Esophagus squamous epithelium (tissue), 5 donors: Measurements from ENCODE around the gene ATF4. TPM values are rescaled to one million over a fixed set of nuclear protein-coding genes. Genes with fewer than 3 reads are reported as not detected.

ENCODE experiments used
- DNase-seq: peaks from one replicate; lab custom pipeline; 2025; lab: John Stamatoyannopoulos, UW
- H3K27ac ChIP-seq, 4 donors: fragments of 200-600 bp; sonication (generic); one replicate each; pipeline ENCODE4 v1.5.1; 2016 to 2019; ENCODE audit warnings: mild to moderate bottlenecking in 1 of 4
- H3K27me3 ChIP-seq, 4 donors: fragments of 200-600 bp; sonication (generic); 1 replicate in 3 of 4; 2 replicates in 1 of 4; pipeline versions ENCODE4 v1.5.1 to v1.6.0; 2017 to 2021; ENCODE audit warnings: antibody characterized with exemption in 1 of 4
- H3K36me3 ChIP-seq, 3 donors: fragments of 200-600 bp; sonication (generic); one replicate each; pipeline ENCODE4 v1.5.1; 2016 to 2019
- H3K4me1 ChIP-seq, 3 donors: fragments of 200-600 bp; sonication (generic); one replicate each; pipeline ENCODE4 v1.5.1; 2017 to 2019
- H3K4me3 ChIP-seq, 4 donors: fragments of 200-600 bp; sonication (generic); 1 replicate in 3 of 4; 2 replicates in 1 of 4; pipeline ENCODE4 v1.5.1; 2016 to 2019; ENCODE audit warnings: mild to moderate bottlenecking in 2 of 4, moderate library complexity in 1 of 4
- H3K9me3 ChIP-seq, 3 donors: fragments of 200-600 bp; sonication (generic); one replicate each; pipeline ENCODE4 v1.5.1; 2016 to 2019
- CTCF ChIP-seq, 6 experiments: fragments of 450-650 bp in 4 of 6; fragments of 200-600 bp in 2 of 6; sonication (generic) in 2 of 6; IDR thresholded peaks; one replicate each; pipeline ENCODE4 v1.5.1; 2016 to 2019; ENCODE audit warnings: antibody characterized with exemption in 6 of 6, mild to moderate bottlenecking in 4 of 6, moderate library complexity in 4 of 6
- POLR2A ChIP-seq, 4 donors: fragments of 450-650 bp; IDR thresholded peaks; one replicate each; pipeline ENCODE4 v1.6.1; 2017; ENCODE audit warnings: antibody characterized with exemption in 4 of 4, mild to moderate bottlenecking in 4 of 4, moderate library complexity in 3 of 4
- WGBS, 2 donors: methylation state at CpG; one replicate each; pipeline ENCODE4 v1.1.5; 2018; 5-methylcytosine and 5-hydroxymethylcytosine counted together
- intact Hi-C: fragments of 100-400 bp; cut with DNase I; formaldehyde crosslinking; loops from one replicate; pipeline ENCODE4 v1.15.0; 2022
- total RNA-seq, 4 donors: library from RNA; depleted of rRNA; stranded (reverse); fragments of >200 nt; gene quantifications; one replicate each; pipeline ENCODE4 v1.1.0, GENCODE V29; 2016
- donor health status: DM: yes; HTN: yes; CAD: no.

Gene ATF4
- total RNA-seq, 4 donors from 2014 or later, result 170 to 288 (median 234) TPM

GRCh38 chr22:39560127-39560526, 39.8 kb downstream of the ATF4 start:
- DNase-seq, result no peak
- no peak overlapping the region for H3K27ac ChIP-seq

GRCh38 chr22:39562839-39563489, 42.6 kb downstream of the ATF4 start:
- no peaks in the 10 kb centered on the region for H3K36me3 ChIP-seq
- peaks cover 0 to 71% (median 7%) of the 10 kb centered on the region in 4 donors for H3K27me3 ChIP-seq
- DNase-seq, result no peak
- H3K27ac ChIP-seq, result no peak overlapping the region
- intact Hi-C loops, result no loop called here
- peaks cover under 1 to 22% (median 9%) of the 10 kb centered on the region in 3 donors for H3K4me1 ChIP-seq
- 71 to 80% methylated on average over 2 to 8 of the region's 9 CpGs for WGBS, 2 donors
- TF ChIP-seq CTCF (IDR thresholded peaks at IDR 0.05) (no peak), POLR2A (IDR thresholded peaks at IDR 0.05) (no peak)
- H3K4me3 ChIP-seq, result no peak overlapping the region
- H3K9me3 ChIP-seq, result no peaks in the 10 kb centered on the region

More at GRCh38 chr22:39560127-39560526, 39.8 kb downstream of the ATF4 start:
- H3K4me1 ChIP-seq, result peaks cover 8 to 23% (median 11%) of the 10 kb centered on the region in 3 donors
- H3K27me3 ChIP-seq, result peaks cover 5 to 93% (median 16%) of the 10 kb centered on the region in 4 donors
- no peaks in the 10 kb centered on the region for H3K9me3 ChIP-seq
- 25 to 51% methylated on average over 6 of the region's 6 CpGs for WGBS, 2 donors
- no peaks in the 10 kb centered on the region for H3K36me3 ChIP-seq
- TF ChIP-seq POLR2A (IDR thresholded peaks at IDR 0.05), result no peak
- no peak for TF ChIP-seq CTCF (IDR thresholded peaks at IDR 0.05)
- no peak overlapping the region for H3K4me3 ChIP-seq
- intact Hi-C loops, result no loop called here

- H3K4me1 ChIP-seq, result peaks cover 0 to 14% (median 3%) of the 10 kb centered on the region in 3 donors
- no peak for DNase-seq
- H3K27ac ChIP-seq, result no peak overlapping the region
- no peaks in the 10 kb centered on the region for H3K36me3 ChIP-seq
- 80 to 89% methylated on average over 7 of the region's 7 CpGs for whole genome bisulfite sequencing, 2 donors
- intact Hi-C loops, result no loop called here
- TF ChIP-seq CTCF (IDR thresholded peaks at IDR 0.05) (no peak), POLR2A (IDR thresholded peaks at IDR 0.05) (no peak)
- H3K27me3 ChIP-seq, result peaks cover 0 to 63% (median under 1%) of the 10 kb centered on the region in 4 donors
- no peaks in the 10 kb centered on the region for H3K9me3 ChIP-seq
- no peak overlapping the region for H3K4me3 ChIP-seq
Observed at GRCh38 chr22:39563571-39564428, 43.4 kb downstream of the ATF4 start.

GRCh38 chr22:39565414-39565944, 45.1 kb downstream of the ATF4 start:
- no peaks in the 10 kb centered on the region for H3K36me3 ChIP-seq
- no peaks in the 10 kb centered on the region for H3K9me3 ChIP-seq
- no peak for TF ChIP-seq POLR2A (IDR thresholded peaks at IDR 0.05)
- no peak for DNase-seq
- no peak overlapping the region for H3K4me3 ChIP-seq
- intact Hi-C loops, result no loop called here
- H3K27ac ChIP-seq, result no peak overlapping the region
- 94 to 95% methylated on average over 5 of the region's 5 CpGs for WGBS, 2 donors
- H3K27me3 ChIP-seq, result peaks cover 0 to 47% (median 0%) of the 10 kb centered on the region in 4 donors
- peaks cover 0 to 9% (median 3%) of the 10 kb centered on the region in 3 donors for H3K4me1 ChIP-seq

- Histone ChIP-seq H3K27me3 (peaks cover 0 to 44% (median 0%) of the 10 kb centered on the region in 4 donors), H3K27ac (no peak overlapping the region), H3K9me3 (no peaks in the 10 kb centered on the region), H3K4me1 (peaks cover 0 to 9% (median 3%) of the 10 kb centered on the region in 3 donors), H3K36me3 (no peaks in the 10 kb centered on the region), H3K4me3 (no peak overlapping the region)
- intact Hi-C loops, result no loop called here
- WGBS, 2 donors, result 33 to 39% methylated on average over 13 of the region's 14 CpGs
- no peak for TF ChIP-seq POLR2A (IDR thresholded peaks at IDR 0.05)
- TF ChIP-seq CTCF (IDR thresholded peaks at IDR 0.05), result no peak
- DNase-seq, result no peak
Observed at GRCh38 chr22:39567135-39567946, 47.0 kb downstream of the ATF4 start.
